HCT116 (cell line): ENCODE data around the gene C11orf98. TPM values are rescaled to one million over a fixed set of nuclear protein-coding genes. Genes with fewer than 3 reads are reported as not detected.
A peak's percentile ranks its signal among the peaks of the same experiment; 100 is the strongest.

Experiments
- ATAC-seq: fragments of 200-7000 bp; cut with Tn5 transposase; 2 replicates; pipeline ENCODE4 v1.9.1; 2020; ENCODE audit warnings: mild to moderate bottlenecking, moderate library complexity
- BruUV-seq: library from RNA; stranded (reverse); fragments of 400-500 nt; replicated peaks from 2 replicates; lab custom pipeline; 2021; lab: Mats Ljungman, UMichigan
- CTCF ChIA-PET: fragments of 300-600 bp; sonication (Branson Sonifier 250); formaldehyde crosslinking; loops from one replicate; lab custom pipeline; 2021; ENCODE audit warnings: antibody characterized with exemption; lab: Charles Lee
- POLR2A ChIA-PET: fragments of 300-600, 350-600 bp; sonication (Branson Sonifier 250); formaldehyde crosslinking; loops from one replicate; lab custom pipeline; 2021; ENCODE audit warnings: antibody characterized with exemption; lab: Charles Lee
- RAD21 ChIA-PET, 2 experiments: fragments of 300-600 bp; sonication (Branson Sonifier 250); formaldehyde crosslinking; loops; one replicate each; lab custom pipeline; 2023; ENCODE audit warnings: low total read pairs in 2 of 2; ENCODE audit not compliant: uncharacterized antibody in 2 of 2, unreplicated experiment in 2 of 2, low non-redundant PET in 1 of 2; lab: Charles Lee
- DNase-seq: peaks from one replicate; pipeline ENCODE4 v3.0.0-alpha.2; 2010; ENCODE audit warnings: low read depth, low spot score
- H2AFZ ChIP-seq: fragments of 200-600 bp; shearing (Covaris generic), sonication (generic); 2 replicates; pipeline ENCODE4 v1.6.1; 2017; ENCODE audit warnings: low read depth, mixed run types, mixed read lengths, antibody characterized with exemption, low read length; ENCODE audit not compliant: poor library complexity, severe bottlenecking
- H3K27ac ChIP-seq: 2 replicates; pipeline ENCODE4 v1.5.1; 2012; ENCODE audit warnings: low read depth, low read length
- H3K27me3 ChIP-seq: fragments of 200-600 bp; sonication (generic); 2 replicates; pipeline ENCODE4 v1.6.1; 2016; ENCODE audit warnings: mixed run types, low read length, mixed read lengths; ENCODE audit not compliant: insufficient read depth
- H3K36me3 ChIP-seq, 2 experiments: fragments of 200-500 bp in 1 of 2; fragments of 200-600 bp in 1 of 2; sonication (Bioruptor generic) in 1 of 2; sonication (generic) in 1 of 2; 2 replicates each; pipeline versions ENCODE4 v1.5.1 to v1.6.1; 2014 to 2016; ENCODE audit warnings: low read length in 2 of 2, inconsistent platforms in 1 of 2, mixed read lengths in 1 of 2, mixed run types in 1 of 2; ENCODE audit not compliant: insufficient read depth in 2 of 2, control insufficient read depth in 1 of 2
- H3K4me1 ChIP-seq, 2 experiments: fragments of 200-600 bp in 1 of 2; sonication (generic) in 1 of 2; 2 replicates each; pipeline versions ENCODE4 v1.5.1 to v1.6.1; 2012 to 2017; ENCODE audit warnings: low read length in 2 of 2, inconsistent platforms in 1 of 2, mild to moderate bottlenecking in 1 of 2, mixed read lengths in 1 of 2, mixed run types in 1 of 2, moderate library complexity in 1 of 2; ENCODE audit not compliant: insufficient read depth in 2 of 2, control insufficient read depth in 1 of 2
- H3K4me2 ChIP-seq: fragments of 200-600 bp; sonication (generic); 2 replicates; pipeline ENCODE4 v1.6.1; 2017; ENCODE audit warnings: mixed run types, low read length, mixed read lengths
- H3K4me3 ChIP-seq, 2 experiments: fragments of 200-600 bp in 1 of 2; sonication (generic) in 1 of 2; replicated peaks in 1 of 2; 2 replicates each; pipeline ENCODE4 v1.5.1; 2011 to 2016; ENCODE audit warnings: low read length in 2 of 2, control low read depth in 1 of 2, low read depth in 1 of 2, mild to moderate bottlenecking in 1 of 2, mixed read lengths in 1 of 2, mixed run types in 1 of 2
- H3K79me2 ChIP-seq: fragments of 200-600 bp; sonication (generic); 2 replicates; pipeline ENCODE4 v1.6.1; 2017; ENCODE audit warnings: mild to moderate bottlenecking, mixed run types, low read length, moderate library complexity, mixed read lengths; ENCODE audit not compliant: insufficient read depth
- H3K9ac ChIP-seq: fragments of 200-600 bp; sonication (generic); 2 replicates; pipeline ENCODE4 v1.6.1; 2016; ENCODE audit warnings: low read length, mixed read lengths
- H3K9me2 ChIP-seq: fragments of 200-600 bp; sonication (generic), shearing (Covaris generic); 2 replicates; pipeline ENCODE4 v1.6.1; 2017; ENCODE audit warnings: mixed run types, mild to moderate bottlenecking, moderate library complexity; ENCODE audit not compliant: insufficient read depth
- H3K9me3 ChIP-seq, 2 experiments: fragments of 200-500 bp in 1 of 2; fragments of 200-600 bp in 1 of 2; sonication (Bioruptor generic) in 1 of 2; sonication (generic) in 1 of 2; 2 replicates each; pipeline ENCODE4 v1.6.1; 2014 to 2017; ENCODE audit warnings: low read length in 2 of 2, mixed read lengths in 2 of 2, inconsistent platforms in 1 of 2, low read depth in 1 of 2, mild to moderate bottlenecking in 1 of 2, mixed run types in 1 of 2, moderate library complexity in 1 of 2; ENCODE audit not compliant: control insufficient read depth in 1 of 2, insufficient read depth in 1 of 2
- H4K20me1 ChIP-seq: fragments of 200-600 bp; sonication (generic), shearing (Covaris generic); 2 replicates; pipeline ENCODE4 v1.6.1; 2017; ENCODE audit warnings: mixed run types, mild to moderate bottlenecking, moderate library complexity; ENCODE audit not compliant: insufficient read depth
- ATF3 ChIP-seq: IDR thresholded peaks from 2 replicates; pipeline ENCODE4 v1.6.1; 2012
- CEBPB ChIP-seq: IDR thresholded peaks from 2 replicates; pipeline ENCODE4 v1.6.1; 2012; ENCODE audit warnings: low read depth
- CTCF ChIP-seq, 3 experiments: fragments of 200-600 bp in 1 of 3; sonication (generic) in 1 of 3; IDR thresholded peaks in 2 of 3; conservative IDR thresholded peaks in 1 of 3; 2 replicates each; pipeline ENCODE4 v1.5.1; 2012 to 2017; ENCODE audit warnings: low read depth in 2 of 3, low read length in 2 of 3, antibody characterized with exemption in 1 of 3, borderline replicate concordance in 1 of 3, control low read depth in 1 of 3, mild to moderate bottlenecking in 1 of 3, mixed read lengths in 1 of 3, mixed run types in 1 of 3, moderate library complexity in 1 of 3; ENCODE audit not compliant: insufficient read depth in 1 of 3
- EGR1 ChIP-seq: IDR thresholded peaks from 2 replicates; pipeline ENCODE4 v1.6.1; 2012; ENCODE audit warnings: low read depth
- ELF1 ChIP-seq: IDR thresholded peaks from 2 replicates; pipeline ENCODE4 v1.6.1; 2012; ENCODE audit warnings: low read depth, borderline replicate concordance
- EZH2 ChIP-seq: fragments of 200-600 bp; sonication (generic); IDR thresholded peaks from 2 replicates; pipeline ENCODE4 v1.6.1; 2017; ENCODE audit warnings: antibody characterized with exemption, mixed run types
- EZH2phosphoT487 ChIP-seq: fragments of 200-600 bp; IDR thresholded peaks from 2 replicates; pipeline ENCODE4 v1.6.1; 2018; ENCODE audit warnings: antibody characterized with exemption, borderline replicate concordance
- JUND ChIP-seq: IDR thresholded peaks from 2 replicates; pipeline ENCODE4 v1.6.1; 2012
- POLR2A ChIP-seq: IDR thresholded peaks from 2 replicates; pipeline ENCODE4 v1.7.0; 2011; ENCODE audit warnings: borderline replicate concordance; ENCODE audit not compliant: insufficient read depth, insufficient read length; ENCODE audit errors: extremely low read depth
- POLR2AphosphoS5 ChIP-seq: IDR thresholded peaks from 2 replicates; pipeline ENCODE4 v1.6.1; 2011; ENCODE audit warnings: mild to moderate bottlenecking, low read depth, low read length, moderate library complexity
- RAD21 ChIP-seq: IDR thresholded peaks from 2 replicates; pipeline ENCODE4 v1.6.1; 2012; ENCODE audit warnings: low read depth, mild to moderate bottlenecking
- SP1 ChIP-seq: IDR thresholded peaks from 2 replicates; pipeline ENCODE4 v1.6.1; 2012; ENCODE audit warnings: low read depth
- SRF ChIP-seq: IDR thresholded peaks from 2 replicates; pipeline ENCODE4 v1.6.1; 2012; ENCODE audit warnings: low read depth
- TCF7L2 ChIP-seq: IDR thresholded peaks from 2 replicates; pipeline ENCODE4 v1.7.0; 2011; ENCODE audit warnings: borderline replicate concordance, inconsistent platforms; ENCODE audit not compliant: insufficient read depth, insufficient read length; ENCODE audit errors: extremely low read depth
- ZBTB33 ChIP-seq: IDR thresholded peaks from 2 replicates; pipeline ENCODE4 v1.6.1; 2011; ENCODE audit warnings: mild to moderate bottlenecking, low read length, moderate library complexity; ENCODE audit not compliant: insufficient replicate concordance; ENCODE audit errors: extremely low read depth
- ZFX ChIP-seq: fragments of 450-650 bp; IDR thresholded peaks from 2 replicates; pipeline ENCODE4 v1.6.1; 2017
- ZNF274 ChIP-seq: fragments of 200-500 bp; sonication (Bioruptor generic); IDR thresholded peaks from 2 replicates; pipeline ENCODE4 v1.6.1; 2014; ENCODE audit warnings: mild to moderate bottlenecking, low read depth, low read length, inconsistent platforms
- intact Hi-C: fragments of 100-400 bp; cut with micrococcal nuclease; formaldehyde crosslinking; loops from 2 replicates; pipeline ENCODE4 v1.10.0; 2022
- total RNA-seq: library from RNA; stranded (reverse); gene quantifications from one replicate; pipeline ENCODE4 v1.2.1, GENCODE V29; 2021; ENCODE audit not compliant: unreplicated experiment
- TF ChIP-seq, protein P1 (sequence below): IDR thresholded peaks from 2 replicates; pipeline ENCODE4 v1.6.1; 2012

The C11orf98 gene
- total RNA-seq, 1 experiment from 2014 or later: 121 TPM

DNA sequence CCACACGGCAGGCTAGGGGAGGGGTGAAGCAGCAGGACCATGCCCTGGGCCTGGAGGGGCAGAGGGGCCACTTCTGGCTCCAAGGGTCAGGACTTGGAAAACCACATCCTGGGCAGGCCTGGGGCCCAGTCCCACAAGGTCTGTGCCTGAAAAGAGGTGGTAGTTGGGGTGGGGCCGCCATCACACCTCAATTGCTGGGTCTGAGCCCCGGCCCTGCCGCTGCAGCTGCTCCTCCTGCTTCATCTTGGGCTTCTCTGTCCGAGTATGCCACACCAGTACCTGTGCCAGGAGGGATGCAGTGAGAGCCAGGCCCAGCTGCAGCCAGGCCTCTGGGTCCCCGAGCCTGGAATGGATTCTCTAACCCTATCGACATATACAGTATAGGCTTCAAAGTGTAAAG is 49.5 kb downstream of the C11orf98 start:
- no peak for DNase-seq
- RAD21 ChIA-PET: no interaction called here
- H3K79me2 ChIP-seq: peaks cover 17% of the 10 kb centered on the region
- no peak for TF ChIP-seq CEBPB
- TF ChIP-seq, protein P1, sequence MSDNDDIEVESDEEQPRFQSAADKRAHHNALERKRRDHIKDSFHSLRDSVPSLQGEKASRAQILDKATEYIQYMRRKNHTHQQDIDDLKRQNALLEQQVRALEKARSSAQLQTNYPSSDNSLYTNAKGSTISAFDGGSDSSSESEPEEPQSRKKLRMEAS: no peak
- TF ChIP-seq EZH2phosphoT487: no peak
- no peak for TF ChIP-seq EZH2
- TF ChIP-seq ATF3: no peak
- no peak for TF ChIP-seq ZNF274
- TF ChIP-seq EGR1: no peak
- TF ChIP-seq RAD21: no peak
- TF ChIP-seq SP1: no peak
- no peak for TF ChIP-seq JUND
- no peak for TF ChIP-seq ZBTB33
- no peak for TF ChIP-seq ZFX
- no peak for TF ChIP-seq POLR2A
- no peak for TF ChIP-seq POLR2AphosphoS5
- TF ChIP-seq CTCF (IDR thresholded peaks at IDR 0.05 in 2 of 3, conservative IDR thresholded peaks at IDR 0.05 in 1 of 3; ENCODE audit: borderline replicate concordance in 1 of 3, insufficient read depth in 1 of 3, low read depth in 2 of 3, low read length in 2 of 3): no peak
- TF ChIP-seq SRF: no peak
- TF ChIP-seq ELF1: no peak
- no peak for TF ChIP-seq TCF7L2
- TF ChIP-seq, all 23 proteins: peak for 0
- H4K20me1 ChIP-seq: no peaks in the 10 kb centered on the region
- intact Hi-C loops: no loop called here
- H3K4me1 ChIP-seq: peaks cover 30 to 48% of the 10 kb centered on the region in 2 experiments
- peak overlapping the region; percentile 83 for H3K27ac ChIP-seq
- no peak for ATAC-seq
- H3K36me3 ChIP-seq: peaks cover 0 to 4% of the 10 kb centered on the region in 2 experiments; a peak in 2 of 4 replicates
- H3K9me2 ChIP-seq: no peaks in the 10 kb centered on the region
- H3K27me3 ChIP-seq: no peaks in the 10 kb centered on the region
- BruUV-seq: no TSS peak
- CTCF ChIA-PET: no interaction called here
- H3K9me3 ChIP-seq: no peaks in the 10 kb centered on the region
- H3K4me3 ChIP-seq: no peak overlapping the region
- POLR2A ChIA-PET: no interaction called here
- H3K4me2 ChIP-seq: peak overlapping the region; percentile 87; the same call in 1 of the 2 replicates
- H2AFZ ChIP-seq: no peak overlapping the region
- peak overlapping the region; percentile 93; the same call in 1 of the 2 replicates for H3K9ac ChIP-seq
